Chondrocyte (in vitro differentiated cells): ENCODE measurements around the gene CYP2A6. TPM values are rescaled to one million over a fixed set of nuclear protein-coding genes. Genes with fewer than 3 reads are reported as not detected.
A peak's percentile ranks its signal among the peaks of the same experiment; 100 is the strongest.

Experiments
- DNase-seq: peaks from one replicate; pipeline ENCODE4 v3.0.0; 2021; ENCODE audit warnings: mixed read lengths, low spot score
- H3K27ac Mint-ChIP-seq: one replicate; pipeline ENCODE4 v1.8.0; 2021; ENCODE audit warnings: mild to moderate bottlenecking, moderate library complexity, mixed read lengths; ENCODE audit not compliant: unreplicated experiment
- H3K27me3 Mint-ChIP-seq: 2 replicates; pipeline ENCODE4 v1.8.0; 2021; ENCODE audit warnings: low read depth, mixed read lengths
- H3K36me3 Mint-ChIP-seq: 2 replicates; pipeline ENCODE4 v1.8.0; 2021; ENCODE audit warnings: low read depth, mixed read lengths
- H3K4me1 Mint-ChIP-seq: 2 replicates; pipeline ENCODE4 v1.8.0; 2021; ENCODE audit warnings: low read depth, mild to moderate bottlenecking, mixed read lengths
- H3K4me3 Mint-ChIP-seq: one replicate; pipeline ENCODE4 v1.8.0; 2021; ENCODE audit warnings: mild to moderate bottlenecking, moderate library complexity, mixed read lengths; ENCODE audit not compliant: unreplicated experiment
- H3K9me3 Mint-ChIP-seq: 2 replicates; pipeline ENCODE4 v1.8.0; 2021; ENCODE audit warnings: low read depth, mixed read lengths
- total RNA-seq: library from RNA; stranded (reverse); gene quantifications from 3 replicates; pipeline ENCODE4 v1.2.1, GENCODE V29; 2021
- TF ChIP-seq, protein P1 (sequence below): fragments of 200-600 bp; sonication (generic); IDR thresholded peaks from 2 replicates; pipeline ENCODE4 v1.5.0; 2021; ENCODE audit warnings: antibody characterized with exemption, mild to moderate bottlenecking, moderate library complexity

CYP2A6 gene
- total RNA-seq, 1 donor from 2014 or later: not detected

DNA sequence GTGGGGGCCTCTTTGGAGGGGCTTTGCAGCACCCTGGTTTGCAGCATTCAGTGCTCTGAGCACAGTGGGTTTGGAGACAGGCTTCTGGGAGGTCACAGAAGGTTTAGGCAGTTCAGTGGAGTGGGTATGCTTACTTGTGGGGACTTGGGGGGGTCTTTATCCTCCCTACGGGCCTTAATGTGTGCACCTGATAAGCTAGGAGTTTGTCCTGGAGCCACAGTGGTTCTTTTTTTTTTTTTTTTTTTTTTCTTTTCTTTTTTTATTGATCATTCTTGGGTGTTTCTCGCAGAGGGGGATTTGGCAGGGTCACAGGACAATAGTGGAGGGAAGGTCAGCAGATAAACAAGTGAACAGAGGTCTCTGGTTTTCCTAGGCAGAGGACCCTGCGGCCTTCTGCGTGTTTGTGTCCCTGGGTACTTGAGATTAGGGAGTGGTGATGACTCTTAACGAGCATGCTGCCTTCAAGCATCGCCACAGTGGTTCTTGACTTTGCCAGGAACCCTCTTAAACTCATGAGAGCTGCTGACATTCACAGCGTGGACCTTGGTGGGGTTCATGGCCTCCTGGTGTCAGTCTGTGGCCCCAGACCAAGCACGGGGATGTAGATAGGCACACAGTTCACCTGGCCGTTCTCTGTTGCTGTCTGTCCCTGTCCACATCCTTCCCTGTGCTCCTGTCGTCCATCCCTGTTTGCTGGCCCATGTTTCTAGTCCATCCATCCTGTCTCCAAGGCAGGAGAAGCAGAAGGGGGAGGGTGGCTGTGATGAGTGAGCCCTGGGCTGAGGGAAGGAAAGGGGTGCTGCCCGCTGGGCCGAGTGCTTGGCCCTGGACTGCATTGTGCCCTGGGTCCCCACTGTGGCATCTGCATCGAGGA is 48.6 kb downstream of the CYP2A6 start:
- DNase-seq: no peak
- Mint-ChIP-seq H3K27me3 (no peaks in the 10 kb centered on the region), H3K9me3 (no peaks in the 10 kb centered on the region), H3K4me3 (peak overlapping the region; percentile 56), H3K36me3 (peaks cover 8% of the 10 kb centered on the region), H3K4me1 (peaks cover 80% of the 10 kb centered on the region), H3K27ac (peak overlapping the region; percentile 69)
- TF ChIP-seq, protein P1, sequence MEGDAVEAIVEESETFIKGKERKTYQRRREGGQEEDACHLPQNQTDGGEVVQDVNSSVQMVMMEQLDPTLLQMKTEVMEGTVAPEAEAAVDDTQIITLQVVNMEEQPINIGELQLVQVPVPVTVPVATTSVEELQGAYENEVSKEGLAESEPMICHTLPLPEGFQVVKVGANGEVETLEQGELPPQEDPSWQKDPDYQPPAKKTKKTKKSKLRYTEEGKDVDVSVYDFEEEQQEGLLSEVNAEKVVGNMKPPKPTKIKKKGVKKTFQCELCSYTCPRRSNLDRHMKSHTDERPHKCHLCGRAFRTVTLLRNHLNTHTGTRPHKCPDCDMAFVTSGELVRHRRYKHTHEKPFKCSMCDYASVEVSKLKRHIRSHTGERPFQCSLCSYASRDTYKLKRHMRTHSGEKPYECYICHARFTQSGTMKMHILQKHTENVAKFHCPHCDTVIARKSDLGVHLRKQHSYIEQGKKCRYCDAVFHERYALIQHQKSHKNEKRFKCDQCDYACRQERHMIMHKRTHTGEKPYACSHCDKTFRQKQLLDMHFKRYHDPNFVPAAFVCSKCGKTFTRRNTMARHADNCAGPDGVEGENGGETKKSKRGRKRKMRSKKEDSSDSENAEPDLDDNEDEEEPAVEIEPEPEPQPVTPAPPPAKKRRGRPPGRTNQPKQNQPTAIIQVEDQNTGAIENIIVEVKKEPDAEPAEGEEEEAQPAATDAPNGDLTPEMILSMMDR: no peak

DNA sequence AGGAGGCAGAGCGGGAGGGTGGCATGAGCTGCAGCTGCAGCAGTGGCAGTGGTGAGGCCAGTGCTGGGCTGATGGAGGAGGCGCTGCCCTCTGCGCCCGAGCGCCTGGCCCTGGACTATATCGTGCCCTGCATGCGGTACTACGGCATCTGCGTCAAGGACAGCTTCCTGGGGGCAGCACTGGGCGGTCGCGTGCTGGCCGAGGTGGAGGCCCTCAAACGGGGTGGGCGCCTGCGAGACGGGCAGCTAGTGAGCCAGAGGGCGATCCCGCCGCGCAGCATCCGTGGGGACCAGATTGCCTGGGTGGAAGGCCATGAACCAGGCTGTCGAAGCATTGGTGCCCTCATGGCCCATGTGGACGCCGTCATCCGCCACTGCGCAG is 49.3 kb downstream of the CYP2A6 start:
- no peaks in the 10 kb centered on the region for H3K9me3 Mint-ChIP-seq
- H3K36me3 Mint-ChIP-seq: peaks cover 10% of the 10 kb centered on the region
- H3K27me3 Mint-ChIP-seq: no peaks in the 10 kb centered on the region
- H3K4me3 Mint-ChIP-seq: peak overlapping the region; percentile 92
- no peak overlapping the region for H3K27ac Mint-ChIP-seq
- peaks cover 73% of the 10 kb centered on the region for H3K4me1 Mint-ChIP-seq
- TF ChIP-seq, protein P1: no peak
- no peak for DNase-seq

DNA sequence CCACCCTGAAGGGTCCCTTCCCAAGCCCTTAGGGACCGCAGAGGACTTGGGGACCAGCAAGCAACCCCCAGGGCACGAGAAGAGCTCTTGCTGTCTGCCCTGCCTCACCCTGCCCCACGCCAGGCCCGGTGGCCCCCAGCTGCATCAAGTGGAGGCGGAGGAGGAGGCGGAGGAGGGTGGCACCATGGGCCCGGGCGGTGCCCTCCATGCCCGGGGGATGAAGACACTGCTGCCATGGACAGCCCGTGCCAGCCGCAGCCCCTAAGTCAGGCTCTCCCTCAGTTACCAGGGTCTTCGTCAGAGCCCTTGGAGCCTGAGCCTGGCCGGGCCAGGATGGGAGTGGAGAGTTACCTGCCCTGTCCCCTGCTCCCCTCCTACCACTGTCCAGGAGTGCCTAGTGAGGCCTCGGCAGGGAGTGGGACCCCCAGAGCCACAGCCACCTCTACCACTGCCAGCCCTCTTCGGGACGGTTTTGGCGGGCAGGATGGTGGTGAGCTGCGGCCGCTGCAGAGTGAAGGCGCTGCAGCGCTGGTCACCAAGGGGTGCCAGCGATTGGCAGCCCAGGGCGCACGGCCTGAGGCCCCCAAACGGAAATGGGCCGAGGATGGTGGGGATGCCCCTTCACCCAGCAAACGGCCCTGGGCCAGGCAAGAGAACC is 49.8 kb downstream of the CYP2A6 start:
- H3K27ac Mint-ChIP-seq: peak overlapping the region; percentile 92
- H3K27me3 Mint-ChIP-seq: no peaks in the 10 kb centered on the region
- TF ChIP-seq, protein P1: no peak
- H3K4me1 Mint-ChIP-seq: peaks cover 68% of the 10 kb centered on the region
- peaks cover 10% of the 10 kb centered on the region for H3K36me3 Mint-ChIP-seq
- H3K4me3 Mint-ChIP-seq: peak overlapping the region; percentile 92
- H3K9me3 Mint-ChIP-seq: no peaks in the 10 kb centered on the region
- DNase-seq: no peak

DNA sequence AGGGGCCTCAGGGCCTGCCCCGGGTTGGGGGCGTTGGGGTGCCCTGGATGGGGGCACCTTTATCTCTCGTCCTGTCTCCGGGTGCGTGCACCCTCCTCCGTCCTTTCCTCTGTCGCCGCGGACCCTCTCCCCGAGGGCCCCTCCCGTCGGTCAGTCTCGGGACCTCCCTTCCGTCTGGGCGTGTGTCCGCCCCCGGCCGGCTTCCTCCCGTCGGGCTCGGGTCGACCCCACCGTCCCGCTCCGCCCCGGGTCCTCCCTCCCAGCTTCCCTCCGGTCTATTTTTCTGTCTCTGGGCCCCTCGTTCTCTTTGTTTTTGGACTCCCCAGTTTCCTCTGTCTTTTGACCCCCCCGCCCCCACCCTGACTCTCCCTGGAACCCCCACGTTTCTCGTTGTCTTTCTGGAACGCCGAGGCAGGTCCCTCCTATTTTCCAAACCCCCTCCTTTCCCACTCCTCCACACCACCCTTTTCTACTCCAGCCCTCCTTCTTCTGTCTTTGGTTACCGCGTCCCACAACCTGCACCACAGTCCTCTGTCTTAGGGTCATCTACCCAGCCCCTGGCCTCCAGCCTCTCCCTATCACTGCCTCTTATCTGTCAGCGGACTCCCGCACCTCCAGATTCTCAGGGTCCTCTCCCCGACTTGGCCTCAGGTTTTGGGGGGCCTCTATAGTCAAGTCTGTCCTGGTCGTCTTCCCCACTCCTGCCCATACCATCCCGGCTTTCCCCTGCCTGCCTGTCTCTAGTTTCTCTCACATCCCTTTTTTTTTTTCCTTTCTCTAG is 50.5 kb downstream of the CYP2A6 start:
- no peaks in the 10 kb centered on the region for H3K9me3 Mint-ChIP-seq
- no peaks in the 10 kb centered on the region for H3K27me3 Mint-ChIP-seq
- H3K4me1 Mint-ChIP-seq: peaks cover 61% of the 10 kb centered on the region
- peak overlapping the region; percentile 92 for H3K27ac Mint-ChIP-seq
- peak overlapping the region; percentile 92 for H3K4me3 Mint-ChIP-seq
- TF ChIP-seq, protein P1: no peak
- peaks cover 10% of the 10 kb centered on the region for H3K36me3 Mint-ChIP-seq
- no peak for DNase-seq
